Measurements from ENCODE around the gene SERPINC1.

DNA sequence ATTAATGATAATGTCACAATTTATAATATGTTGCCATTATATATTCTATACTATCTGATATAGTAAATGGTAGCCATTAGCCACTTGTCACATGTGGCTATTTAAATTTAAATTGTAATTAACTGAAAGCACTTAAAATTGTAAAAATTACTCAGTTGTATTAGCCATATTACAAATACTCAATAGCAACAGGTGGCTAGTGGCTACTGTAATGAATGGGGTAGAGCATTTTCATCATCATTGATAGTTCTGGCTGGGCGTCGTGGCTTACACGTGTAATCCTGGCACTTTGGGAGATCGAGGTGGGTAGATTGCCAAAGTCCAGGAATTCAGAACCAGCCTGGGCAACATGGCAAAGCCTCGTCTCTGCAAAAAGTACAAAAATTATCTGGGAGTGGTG lies 32.4 kb downstream of the SERPINC1 start:
- TF ChIP-seq, protein P1, sequence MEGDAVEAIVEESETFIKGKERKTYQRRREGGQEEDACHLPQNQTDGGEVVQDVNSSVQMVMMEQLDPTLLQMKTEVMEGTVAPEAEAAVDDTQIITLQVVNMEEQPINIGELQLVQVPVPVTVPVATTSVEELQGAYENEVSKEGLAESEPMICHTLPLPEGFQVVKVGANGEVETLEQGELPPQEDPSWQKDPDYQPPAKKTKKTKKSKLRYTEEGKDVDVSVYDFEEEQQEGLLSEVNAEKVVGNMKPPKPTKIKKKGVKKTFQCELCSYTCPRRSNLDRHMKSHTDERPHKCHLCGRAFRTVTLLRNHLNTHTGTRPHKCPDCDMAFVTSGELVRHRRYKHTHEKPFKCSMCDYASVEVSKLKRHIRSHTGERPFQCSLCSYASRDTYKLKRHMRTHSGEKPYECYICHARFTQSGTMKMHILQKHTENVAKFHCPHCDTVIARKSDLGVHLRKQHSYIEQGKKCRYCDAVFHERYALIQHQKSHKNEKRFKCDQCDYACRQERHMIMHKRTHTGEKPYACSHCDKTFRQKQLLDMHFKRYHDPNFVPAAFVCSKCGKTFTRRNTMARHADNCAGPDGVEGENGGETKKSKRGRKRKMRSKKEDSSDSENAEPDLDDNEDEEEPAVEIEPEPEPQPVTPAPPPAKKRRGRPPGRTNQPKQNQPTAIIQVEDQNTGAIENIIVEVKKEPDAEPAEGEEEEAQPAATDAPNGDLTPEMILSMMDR (IDR thresholded peaks at IDR 0.05): no peak
- TF ChIP-seq POLR2AphosphoS5 (IDR thresholded peaks at IDR 0.05) (no peak), POLR2A (IDR thresholded peaks at IDR 0.05) (no peak)

Measured in transverse colon (tissue), 4 donors.